Heart left ventricle (tissue), 16 donors: ENCODE results near the gene TMEM254. TPM values are rescaled to one million over a fixed set of nuclear protein-coding genes. Genes with fewer than 3 reads are reported as not detected.
"Not testable (repeated sequence)": the region's sequence is repeated elsewhere in the genome, so short reads cannot be mapped to it uniquely, and the experiment has no call there.

Experiments
- ATAC-seq, 4 donors: fragments of 200-7000 bp; cut with Tn5 transposase; one replicate each; pipeline ENCODE4 v1.9.1; 2020 to 2022; ENCODE audit warnings: moderate library complexity in 4 of 4, mild to moderate bottlenecking in 3 of 4, moderate number of reproducible peaks in 1 of 4
- DNase-seq, 5 donors: peaks; one replicate each; pipeline ENCODE4 v3.0.0-alpha.2; 2020
- H3K27ac ChIP-seq, 12 donors: fragments of 200-600 bp; sonication (generic) in 4 of 12; one replicate each; pipeline versions ENCODE4 v1.5.0 to v1.8.0; 2016 to 2022; ENCODE audit warnings: mild to moderate bottlenecking in 2 of 12
- H3K27me3 ChIP-seq, 9 donors: fragments of 200-600 bp; sonication (generic) in 2 of 9; one replicate each; pipeline versions ENCODE4 v1.5.1 to v1.8.0; 2016 to 2022; ENCODE audit warnings: mild to moderate bottlenecking in 3 of 9
- H3K36me3 ChIP-seq, 9 donors: fragments of 200-600 bp; sonication (generic) in 2 of 9; one replicate each; pipeline versions ENCODE4 v1.5.0 to v1.8.0; 2018 to 2022; ENCODE audit warnings: mild to moderate bottlenecking in 2 of 9
- H3K4me1 ChIP-seq, 12 donors: fragments of 200-600 bp; sonication (generic) in 4 of 12; one replicate each; pipeline versions ENCODE4 v1.5.0 to v1.8.0; 2016 to 2022; ENCODE audit warnings: mild to moderate bottlenecking in 3 of 12
- H3K4me3 ChIP-seq, 12 donors: fragments of 200-600 bp; sonication (generic) in 4 of 12; one replicate each; pipeline versions ENCODE4 v1.5.0 to v1.8.0; 2017 to 2022; ENCODE audit warnings: mild to moderate bottlenecking in 9 of 12, moderate library complexity in 4 of 12
- H3K9me3 ChIP-seq, 12 donors: fragments of 200-600 bp; sonication (generic) in 4 of 12; one replicate each; pipeline versions ENCODE4 v1.5.0 to v1.8.0; 2016 to 2022; ENCODE audit warnings: mild to moderate bottlenecking in 1 of 12
- CTCF ChIP-seq, 12 donors: fragments of 200-600 bp; sonication (generic) in 4 of 12; IDR thresholded peaks; one replicate each; pipeline versions ENCODE4 v1.5.0 to v1.8.0; 2018 to 2022; ENCODE audit warnings: antibody characterized with exemption in 12 of 12, mild to moderate bottlenecking in 5 of 12
- POLR2A ChIP-seq, 2 donors: fragments of 450-650 bp; IDR thresholded peaks; one replicate each; pipeline ENCODE4 v1.6.1; 2017; ENCODE audit warnings: antibody characterized with exemption in 2 of 2, mild to moderate bottlenecking in 2 of 2, moderate library complexity in 2 of 2
- WGBS, 4 donors: extraction: QIAGEN DNeasy Blood & Tissue Kit in 2 of 4; methylation state at CpG; one replicate each; pipeline versions ENCODE4 v1.1.5 to v1.1.7; 2013 to 2018; 5-methylcytosine and 5-hydroxymethylcytosine counted together
- intact Hi-C, 10 donors: fragments of 100-400 bp; cut with DNase I; formaldehyde crosslinking; loops; one replicate each; pipeline versions ENCODE4 v1.11.1 to v1.14.2; 2022
- polyA plus RNA-seq, 2 donors: library from polyadenylated mRNA; stranded (reverse); fragments of 200-250 nt; gene quantifications; one replicate each; pipeline ENCODE4 v1.2.3, GENCODE V29; 2013
- total RNA-seq, 9 donors: library from RNA; depleted of rRNA in 2 of 9; stranded (reverse); fragments of >200 nt in 2 of 9; fragmentation: NEBNext Ultra II Directional in 3 of 9; extraction: Animal tissue kit (Norgen Biotek cat#: 25700) in 3 of 9; gene quantifications; one replicate each; pipeline versions ENCODE4 v1.1.0 to v1.2.4, GENCODE V29; 2016 to 2023
- donor health status: ischemic (EF 13 %, LVEDD 7.1; RV severe dilation, severe dysfunction).
- donor health status: healthy with polysubstance abuse.
- donor health status: DM: no; HTN: yes; CAD: no.
- donor health status: DM: no; HTN: no; CAD: no.
- donor health status: ischemic (EF 25% LVEDD 6.9; RV normal size, moderate dysfunction).
- donor health status: ischemic (EF 25% LVEDD 5.7; RV mildly dilated, moderate dysfunction).
- donor health status: healthy.
- donor health status: DM: yes; HTN: yes; CAD: no.
- donor health status: ischemic (EF 35%, LVEDD 5.7; RV mildly dilated, moderate dysfunction).
- donor health status: nonischemic (EF 11% LVEDD 7.7; RV severe dilation, severe dysfunction).
- donor health status: DM: yes; HTN: yes; CAD: no.
- donor health status: PGD.
- donor health status: ischemic (EF 29% LVEDD 5.4; RV normal size, mild dysfunction).
- donor health status: nonischemic (EF 23%, LVEDD 6.1; RV moderate dilation, normal function).

Gene TMEM254
- total and polyA plus RNA-seq, 11 donors = 4.7 to 13.4 (median 7.0) TPM

GRCh38 chr10:80081026-80081425 lies 2.6 kb downstream of the TMEM254 start:
- 86 to 93% (median 90%) methylated on average over 9 of the region's 9 CpGs for WGBS, 4 donors
- no peak for ATAC-seq

GRCh38 chr10:80081801-80082750 lies 3.6 kb downstream of the TMEM254 start:
- peaks cover 0 to 20% (median 14%) of the 10 kb centered on the region in 12 donors for H3K4me1 ChIP-seq
- TF ChIP-seq CTCF (IDR thresholded peaks at IDR 0.05) = no peak
- no peak for TF ChIP-seq POLR2A (IDR thresholded peaks at IDR 0.05)
- ATAC-seq (no peak), DNase-seq (no peak)
- no peak overlapping the region for H3K4me3 ChIP-seq
- WGBS, 4 donors = 70 to 86% (median 79%) methylated on average over 5 of the region's 5 CpGs
- H3K9me3 ChIP-seq = no peaks in the 10 kb centered on the region
- intact Hi-C loops = no loop called here
- peaks cover 0 to 53% (median 28%) of the 10 kb centered on the region in 9 donors for H3K36me3 ChIP-seq
- H3K27ac ChIP-seq = no peak overlapping the region
- H3K27me3 ChIP-seq = no peaks in the 10 kb centered on the region

More at GRCh38 chr10:80081026-80081425, 2.6 kb downstream of the TMEM254 start:
- Histone ChIP-seq H3K9me3 (no peaks in the 10 kb centered on the region), H3K4me1 (peaks cover 0 to 20% (median 14%) of the 10 kb centered on the region in 12 donors), H3K4me3 (no peak overlapping the region), H3K27ac (no peak overlapping the region), H3K36me3 (peaks cover 0 to 42% (median 25%) of the 10 kb centered on the region in 9 donors), H3K27me3 (no peaks in the 10 kb centered on the region)
- TF ChIP-seq POLR2A (IDR thresholded peaks at IDR 0.05) (no peak), CTCF (IDR thresholded peaks at IDR 0.05) (no peak)
- intact Hi-C loops = no loop called here
- DNase-seq = no peak

- DNase-seq = no peak
- H3K9me3 ChIP-seq = no peaks in the 10 kb centered on the region
- TF ChIP-seq POLR2A (IDR thresholded peaks at IDR 0.05) (no peak), CTCF (IDR thresholded peaks at IDR 0.05) (no peak)
- H3K27me3 ChIP-seq = no peaks in the 10 kb centered on the region
- H3K36me3 ChIP-seq = peaks cover 0 to 55% (median 21%) of the 10 kb centered on the region in 9 donors
- 83 to 90% (median 87%) methylated on average over 2 of the region's 2 CpGs for WGBS, 4 donors
- ATAC-seq = no peak
- no peaks in the 10 kb centered on the region for H3K4me1 ChIP-seq
- H3K27ac ChIP-seq = no peak overlapping the region
- H3K4me3 ChIP-seq = no peak overlapping the region
- intact Hi-C loops = no loop called here
Observed at GRCh38 chr10:80090121-80090520, 11.7 kb downstream of the TMEM254 start.

GRCh38 chr10:80094231-80094630 lies 15.8 kb downstream of the TMEM254 start:
- no peak for TF ChIP-seq CTCF (IDR thresholded peaks at IDR 0.05)
- intact Hi-C loops = no loop called here
- Histone ChIP-seq H3K27me3 (no peaks in the 10 kb centered on the region), H3K4me3 (no peak overlapping the region), H3K9me3 (no peaks in the 10 kb centered on the region), H3K36me3 (peaks cover 0 to 18% (median 10%) of the 10 kb centered on the region in 9 donors), H3K27ac (no peak overlapping the region), H3K4me1 (no peaks in the 10 kb centered on the region)
- ATAC-seq = no peak
- WGBS, 4 donors = 84 to 95% (median 89%) methylated on average over 2 of the region's 2 CpGs
- DNase-seq = no peak

- DNase-seq, intact Hi-C loops, H3K27ac ChIP-seq: not testable (repeated sequence)
Observed at GRCh38 chr10:80098272-80098671, 19.8 kb downstream of the TMEM254 start.

GRCh38 chr10:80099295-80099694 lies 20.8 kb downstream of the TMEM254 start:
- H3K27me3 ChIP-seq, ATAC-seq, DNase-seq, H3K27ac ChIP-seq, H3K9me3 ChIP-seq, intact Hi-C loops, H3K4me3 ChIP-seq, H3K36me3 ChIP-seq: not testable (repeated sequence)
- H3K4me1 ChIP-seq = peaks cover 0 to 11% (median 7%) of the 10 kb centered on the region in 12 donors
- WGBS, 4 donors = 81 to 83% (median 82%) methylated on average over 8 of the region's 8 CpGs

More at GRCh38 chr10:80098272-80098671, 19.8 kb downstream of the TMEM254 start:
- not testable (repeated sequence) for H3K36me3 ChIP-seq, H3K27me3 ChIP-seq, H3K4me3 ChIP-seq, H3K9me3 ChIP-seq, ATAC-seq, H3K4me1 ChIP-seq
- 89 to 94% (median 92%) methylated on average over 2 of the region's 2 CpGs for WGBS, 4 donors
